NCI-H1417 (cell line): Measurements from ENCODE around the gene CDKN1C.
A peak's percentile ranks its signal among the peaks of the same experiment; 100 is the strongest.

Source experiments
- DNase-seq, 3 experiments: peaks; one replicate each; lab custom pipeline; 2025; lab: John Stamatoyannopoulos, UW

The CDKN1C gene

GRCh38 chr11:2847561-2847960, 38.0 kb downstream of the CDKN1C start:
- peak in 2 of 3 experiments; percentile 84 to 92 for DNase-seq

GRCh38 chr11:2846470-2846869, 39.1 kb downstream of the CDKN1C start:
- DNase-seq: no peak

DNA sequence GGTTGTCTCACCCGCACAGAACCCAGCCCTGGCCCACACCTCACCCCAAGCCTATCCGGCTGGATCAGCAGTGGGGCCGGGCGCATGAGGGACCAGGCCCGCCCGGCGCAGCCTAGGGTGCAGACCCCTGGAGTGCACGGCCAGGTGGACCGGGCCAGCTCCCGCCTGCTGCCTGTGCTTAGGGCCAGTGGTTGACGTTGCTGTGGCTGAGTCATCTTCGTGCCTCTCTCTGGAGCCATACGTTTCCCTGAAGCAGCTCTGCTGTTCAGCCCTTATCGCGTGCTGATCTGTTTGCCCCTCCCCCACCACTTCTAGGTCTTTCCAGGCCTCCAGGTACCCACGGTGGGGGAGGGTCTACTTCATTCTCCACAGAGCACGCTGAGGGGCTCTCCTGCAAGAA, 39.5 kb downstream of the CDKN1C start:
- DNase-seq: peak in 1 of 3 experiments; percentile 11

GRCh38 chr11:2844996-2845395, 40.6 kb downstream of the CDKN1C start:
- DNase-seq: no peak

DNA sequence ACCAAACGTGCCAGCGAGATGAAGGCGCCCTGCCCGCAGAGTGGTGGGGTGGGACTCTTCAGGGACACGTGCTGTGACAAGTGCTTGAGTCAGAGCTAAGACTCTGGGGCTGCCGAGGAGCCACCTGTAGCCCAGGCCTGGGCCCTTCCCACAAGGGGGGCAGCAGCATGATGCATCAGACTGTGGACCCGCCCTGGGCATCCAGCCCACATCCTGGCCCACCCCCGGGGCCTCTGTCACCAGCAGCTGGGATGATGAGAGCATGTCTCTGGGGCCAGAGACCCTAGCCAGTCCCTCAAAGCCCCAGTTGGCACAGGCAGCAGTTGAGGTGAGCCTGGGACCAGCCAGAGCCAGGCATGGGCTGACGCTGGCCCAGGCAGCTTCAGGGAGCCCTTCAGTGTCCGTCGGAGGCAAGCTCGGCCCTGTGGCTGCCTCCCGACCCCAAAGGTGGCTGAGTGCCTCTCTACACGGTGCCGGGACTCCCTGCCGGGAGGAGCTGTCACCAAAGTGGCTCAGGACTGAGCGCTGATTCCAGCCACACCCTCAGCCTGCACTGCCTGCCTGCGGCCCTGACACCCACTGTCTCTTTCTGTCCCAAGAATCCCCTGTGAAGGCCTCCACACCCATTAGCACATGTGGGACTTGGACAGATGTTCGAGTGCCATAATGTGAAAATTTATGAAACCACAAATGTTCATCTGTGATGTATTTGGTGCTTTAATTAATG, 41.3 kb downstream of the CDKN1C start:
- no peak for DNase-seq

GRCh38 chr11:2843551-2843950, 42.0 kb downstream of the CDKN1C start:
- no peak for DNase-seq

DNA sequence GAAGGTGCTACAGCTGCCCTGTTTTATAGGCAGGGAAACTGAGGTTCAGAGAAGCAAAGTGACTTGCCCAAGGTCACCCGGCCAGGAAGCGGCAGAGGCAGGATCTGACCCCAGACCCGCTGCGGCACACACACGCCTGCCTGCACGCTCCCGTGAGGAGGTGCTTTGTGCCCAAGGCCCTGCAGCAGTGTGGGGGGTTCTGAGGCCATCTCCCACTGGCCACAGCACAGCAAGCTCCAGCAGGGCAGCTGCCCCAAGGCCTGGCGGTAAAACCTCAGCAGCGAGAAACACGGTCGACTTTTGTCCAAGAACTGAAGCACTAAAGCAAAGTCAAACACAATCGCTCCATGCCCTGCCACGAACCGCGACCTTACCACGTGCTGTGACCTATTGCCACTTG, 42.7 kb downstream of the CDKN1C start:
- DNase-seq: no peak

GRCh38 chr11:2841411-2842190, 44.0 kb downstream of the CDKN1C start:
- no peak for DNase-seq

- DNase-seq: no peak
Observed at GRCh38 chr11:2839395-2839943, 46.1 kb downstream of the CDKN1C start.

GRCh38 chr11:2838676-2839294, 46.8 kb downstream of the CDKN1C start:
- no peak for DNase-seq

DNA sequence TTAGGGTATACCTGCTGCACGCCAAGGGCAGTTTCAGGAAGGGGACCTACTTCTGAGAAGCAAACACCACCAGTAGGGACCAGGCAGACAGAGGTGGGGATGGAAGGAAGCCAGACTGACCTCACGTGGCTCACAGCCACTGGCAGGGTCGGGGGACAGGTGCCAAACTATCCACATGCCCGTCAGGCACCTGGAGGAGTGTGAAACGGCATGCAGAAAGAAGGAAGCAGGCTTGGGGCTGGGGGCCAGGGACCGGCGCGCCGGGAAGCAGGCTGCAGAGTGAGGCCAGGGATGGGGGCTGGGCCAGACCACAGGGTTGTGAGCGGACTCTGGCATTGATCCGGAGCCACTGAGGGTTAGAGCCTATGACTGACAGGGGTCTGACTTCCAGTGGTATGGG, 47.5 kb downstream of the CDKN1C start:
- no peak for DNase-seq

GRCh38 chr11:2837651-2838050, 47.9 kb downstream of the CDKN1C start:
- DNase-seq: no peak

- DNase-seq: peak in 1 of 3 experiments; percentile 10
Observed at GRCh38 chr11:2837096-2837601, 48.4 kb downstream of the CDKN1C start.

DNA sequence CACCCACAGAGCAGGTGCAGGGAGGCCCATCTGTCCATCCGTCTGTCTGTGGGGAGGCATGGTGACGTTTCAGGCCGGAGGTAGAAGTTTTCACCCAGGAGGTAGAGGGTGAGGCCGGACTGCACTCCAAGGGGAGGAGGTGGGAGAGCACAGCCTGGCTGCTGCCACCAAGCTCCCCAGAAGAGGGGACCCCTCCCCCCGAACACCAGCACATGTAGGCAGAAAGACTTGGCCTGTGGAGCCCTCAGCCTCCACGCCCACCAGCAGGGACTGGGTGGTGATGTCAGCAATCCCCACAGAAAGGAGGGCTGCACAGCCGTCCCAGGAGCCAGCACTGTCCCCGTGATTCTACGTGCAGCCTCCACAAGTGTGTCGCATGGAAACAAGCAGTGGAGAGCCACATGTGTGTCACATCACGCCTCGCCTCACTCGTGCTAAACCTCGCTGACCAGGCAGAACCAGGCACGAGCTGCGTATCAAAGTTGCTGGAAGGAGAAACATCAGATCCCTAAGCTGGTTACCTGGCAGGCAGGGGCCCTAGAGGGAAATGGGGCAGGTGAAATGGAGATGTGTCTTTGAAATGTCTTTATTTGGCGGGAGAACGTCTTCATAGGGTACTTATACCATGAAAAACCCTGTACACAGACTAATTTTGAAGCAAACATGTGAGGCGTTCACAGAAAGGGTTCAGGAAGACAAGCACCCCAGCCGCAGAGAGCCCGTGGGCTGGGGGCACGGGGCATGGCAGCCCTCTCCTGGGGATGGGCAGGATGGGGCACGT, 49.1 kb downstream of the CDKN1C start:
- DNase-seq: no peak

GRCh38 chr11:2835751-2836150, 49.8 kb downstream of the CDKN1C start:
- DNase-seq: no peak

GRCh38 chr11:2835296-2835695, 50.3 kb downstream of the CDKN1C start:
- peak in 1 of 3 experiments; percentile 2 for DNase-seq

DNA sequence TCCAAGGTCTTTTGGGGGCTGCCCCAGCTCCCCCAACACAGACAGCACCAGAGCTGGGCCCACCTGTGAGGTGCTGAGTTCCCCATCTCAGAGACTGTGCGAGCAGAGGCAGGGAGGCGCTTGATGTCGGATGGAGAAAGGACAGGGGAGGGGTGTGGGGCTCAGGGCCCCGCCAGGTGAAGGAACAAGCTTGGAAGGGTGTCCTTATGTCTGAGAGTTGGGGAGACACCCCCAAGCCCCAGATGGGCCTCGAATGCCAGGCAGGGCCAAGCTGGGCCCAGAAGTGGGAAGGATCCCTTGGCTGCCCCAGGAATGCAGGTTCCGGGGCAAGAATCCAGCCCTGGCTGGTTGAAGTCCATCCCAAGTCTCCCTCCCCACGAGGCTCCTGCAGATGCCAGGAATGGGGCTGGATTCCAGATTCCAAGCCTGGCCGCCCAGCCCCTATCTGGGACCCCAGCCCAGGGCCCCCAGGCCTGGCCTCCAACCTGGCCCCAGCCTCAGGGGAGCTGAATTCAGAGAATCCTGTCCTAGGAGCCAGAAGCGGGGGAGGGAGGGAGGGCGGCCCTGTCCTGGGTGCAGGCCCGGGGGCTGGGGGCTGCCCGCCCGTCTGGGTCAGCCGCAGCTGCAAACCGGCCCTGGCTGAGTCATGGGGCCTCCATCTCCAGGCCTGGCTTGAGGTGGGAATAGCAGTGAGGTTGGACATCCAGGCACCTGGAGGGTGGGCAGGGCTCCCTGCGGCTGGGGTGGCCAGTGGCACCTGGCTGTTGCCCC, 50.9 kb downstream of the CDKN1C start:
- DNase-seq: no peak

- no peak for DNase-seq
Observed at GRCh38 chr11:2833716-2834502, 51.7 kb downstream of the CDKN1C start.
